CD4-positive, alpha-beta T cell treated with Interleukin-21 for 1 hour (primary cell): Measurements from ENCODE around the gene DBN1.
"Not testable (repeated sequence)": the region's sequence is repeated elsewhere in the genome, so short reads cannot be mapped to it uniquely, and the experiment has no call there.

ENCODE experiments used
- DNase-seq: peaks from one replicate; pipeline ENCODE4 v3.0.0-alpha.2; 2020

The DBN1 gene

GRCh38 chr5:177427919-177428573 is 45.4 kb downstream of the DBN1 start:
- DNase-seq = no peak

GRCh38 chr5:177427211-177427822 is 46.1 kb downstream of the DBN1 start:
- no peak for DNase-seq

- DNase-seq = peak; percentile 81
These were observed 46.7 kb downstream of the DBN1 start, which contains the start of gene GRK6 for GRCh38 chr5:177426566-177427210. Gene GRK6 (plus strand): TSS chr5:177426676. CDS start chr5:177426846, 170 bp downstream.

GRCh38 chr5:177425801-177426565 is 47.5 kb downstream of the DBN1 start:
- DNase-seq = peak; percentile 100

- no peak for DNase-seq
These were observed 48.1 kb downstream of the DBN1 start for GRCh38 chr5:177425196-177425800.

- DNase-seq = no peak
These were observed 49.8 kb downstream of the DBN1 start for GRCh38 chr5:177423671-177424070.

- DNase-seq = no peak
These were observed 52.2 kb downstream of the DBN1 start for GRCh38 chr5:177421062-177421798.

- not testable (repeated sequence) for DNase-seq
These were observed 53.0 kb downstream of the DBN1 start for GRCh38 chr5:177420472-177420871.

- no peak for DNase-seq
These were observed 54.4 kb downstream of the DBN1 start for GRCh38 chr5:177419046-177419445.

GRCh38 chr5:177417081-177417480 is 56.4 kb downstream of the DBN1 start:
- not testable (repeated sequence) for DNase-seq

- no peak for DNase-seq
These were observed 59.0 kb downstream of the DBN1 start for GRCh38 chr5:177414481-177414880.

- DNase-seq = peak; percentile 78
These were observed 60.7 kb downstream of the DBN1 start for GRCh38 chr5:177412603-177413233.

- DNase-seq = peak; percentile 33
These were observed 62.9 kb downstream of the DBN1 start for GRCh38 chr5:177410575-177410974.

- no peak for DNase-seq
These were observed 64.2 kb downstream of the DBN1 start, which contains the start of gene F12 for GRCh38 chr5:177409043-177409801. Gene F12 (minus strand): TSS chr5:177409564. CDS start chr5:177409527, 37 bp downstream.
